ENCODE data around the gene RPL27A.

- TF ChIP-seq CREB1 (CRISPR knock-in tag; IDR thresholded peaks at IDR 0.05) (no peak), CTCF (IDR thresholded peaks at IDR 0.05) (no peak)
Observed at GRCh38 chr11:8640267-8640906, 42.2 kb upstream of the RPL27A start.
